ENCODE measurements around the gene CAMSAP3.
"Not testable (repeated sequence)": the region's sequence is repeated elsewhere in the genome, so short reads cannot be mapped to it uniquely, and the experiment has no call there.

Gene CAMSAP3

GRCh38 chr19:7636691-7637373 lies 41.2 kb downstream of the CAMSAP3 start, which contains the start of gene STXBP2:
STXBP2 (plus strand) TSS chr19:7637110; CDS start chr19:7637150, 40 bp downstream.
- DNase-seq = no peak

DNA sequence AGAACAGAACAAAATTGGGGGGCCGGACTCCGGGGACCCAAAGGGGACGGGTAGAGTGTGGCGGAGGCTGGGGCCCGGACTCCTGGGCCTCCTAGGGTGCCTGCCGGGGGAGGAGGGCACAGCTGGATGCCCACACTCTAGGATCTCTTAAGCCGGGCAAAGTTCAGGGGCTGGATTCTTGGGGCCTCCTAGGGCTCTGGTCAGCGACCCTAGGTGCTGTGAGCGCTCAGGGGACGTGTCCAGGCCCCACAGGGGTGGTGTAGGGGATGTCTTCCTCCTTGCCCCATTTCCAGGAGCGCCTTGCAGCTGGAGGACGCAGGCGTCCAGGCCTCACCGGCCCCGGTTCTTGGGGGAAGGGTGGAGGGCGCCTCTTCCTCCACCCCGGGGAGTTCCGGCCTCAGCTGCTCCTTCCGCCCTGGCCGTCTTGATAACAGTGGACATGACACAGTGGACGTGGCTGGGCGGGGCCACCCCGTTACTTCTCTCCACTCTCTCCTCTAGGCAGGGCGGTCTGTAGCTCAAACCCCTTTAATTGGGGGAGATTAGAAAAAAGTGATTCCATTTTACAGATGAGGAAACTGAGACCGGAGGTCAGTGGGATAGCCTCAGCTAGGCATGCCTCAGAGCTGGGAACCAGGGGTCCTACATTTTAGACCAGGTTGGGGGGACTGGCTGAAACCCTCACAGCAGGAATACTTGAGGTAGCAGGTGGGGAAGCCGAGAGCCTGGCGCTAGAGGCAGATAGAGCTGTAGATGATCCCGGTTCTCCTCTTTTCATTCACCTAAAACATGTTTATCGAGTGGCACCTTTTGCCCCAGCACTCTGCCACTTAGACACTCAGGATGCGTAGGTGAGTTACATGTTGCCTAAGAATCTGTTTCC lies 42.0 kb downstream of the CAMSAP3 start:
- no peak for DNase-seq

DNA sequence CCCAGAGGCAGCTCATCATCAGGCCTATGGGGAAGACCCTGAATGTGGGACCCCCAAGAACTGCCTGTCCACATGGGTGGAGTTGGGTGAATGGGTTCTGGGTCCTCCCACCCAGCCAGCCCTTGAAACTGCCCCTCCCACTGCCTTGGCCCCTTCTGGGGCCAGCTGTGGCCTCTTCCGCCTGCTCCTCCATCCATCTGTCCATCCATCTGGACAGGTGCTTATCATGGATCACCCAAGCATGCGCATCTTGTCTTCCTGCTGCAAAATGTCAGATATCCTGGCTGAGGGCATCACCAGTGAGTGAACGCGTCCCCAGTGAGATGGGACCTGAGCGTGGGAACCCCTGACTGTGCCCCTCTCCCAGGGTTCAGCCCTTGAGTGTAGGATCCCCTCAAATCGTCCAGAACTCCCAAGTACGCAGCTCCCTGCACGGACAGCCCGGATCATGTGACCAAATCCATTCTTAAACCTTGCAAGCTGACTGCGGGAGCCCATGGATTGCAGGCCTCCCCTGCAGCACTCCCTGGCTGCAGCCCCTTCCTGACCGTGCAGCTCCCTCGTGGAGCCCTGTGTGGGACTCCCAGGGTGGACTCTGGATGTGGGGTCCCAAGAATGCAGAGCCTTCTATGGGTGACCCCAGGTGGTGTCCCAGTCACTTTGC lies 43.3 kb downstream of the CAMSAP3 start:
- DNase-seq = no peak

GRCh38 chr19:7639863-7640348 lies 44.2 kb downstream of the CAMSAP3 start:
- no peak for DNase-seq

DNA sequence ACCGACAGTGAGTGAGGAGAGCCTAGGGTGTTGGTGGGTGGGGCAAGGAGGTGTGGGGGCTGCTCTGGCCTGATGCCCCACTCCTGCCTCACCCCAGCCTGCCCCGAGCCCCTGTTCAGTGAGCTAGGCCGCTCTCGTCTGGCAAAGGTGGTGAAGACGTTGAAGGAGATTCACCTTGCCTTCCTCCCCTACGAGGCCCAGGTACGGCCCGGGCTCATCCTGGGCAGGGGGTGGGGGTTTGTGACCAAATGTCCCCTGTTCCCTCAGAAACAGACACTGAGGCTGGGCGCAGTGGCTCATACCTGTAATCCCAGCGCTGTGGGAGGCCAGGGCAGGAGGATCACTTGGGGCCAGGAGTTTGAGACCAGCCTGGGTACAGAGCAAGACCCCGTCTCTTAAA lies 45.1 kb downstream of the CAMSAP3 start:
- no peak for DNase-seq

DNA sequence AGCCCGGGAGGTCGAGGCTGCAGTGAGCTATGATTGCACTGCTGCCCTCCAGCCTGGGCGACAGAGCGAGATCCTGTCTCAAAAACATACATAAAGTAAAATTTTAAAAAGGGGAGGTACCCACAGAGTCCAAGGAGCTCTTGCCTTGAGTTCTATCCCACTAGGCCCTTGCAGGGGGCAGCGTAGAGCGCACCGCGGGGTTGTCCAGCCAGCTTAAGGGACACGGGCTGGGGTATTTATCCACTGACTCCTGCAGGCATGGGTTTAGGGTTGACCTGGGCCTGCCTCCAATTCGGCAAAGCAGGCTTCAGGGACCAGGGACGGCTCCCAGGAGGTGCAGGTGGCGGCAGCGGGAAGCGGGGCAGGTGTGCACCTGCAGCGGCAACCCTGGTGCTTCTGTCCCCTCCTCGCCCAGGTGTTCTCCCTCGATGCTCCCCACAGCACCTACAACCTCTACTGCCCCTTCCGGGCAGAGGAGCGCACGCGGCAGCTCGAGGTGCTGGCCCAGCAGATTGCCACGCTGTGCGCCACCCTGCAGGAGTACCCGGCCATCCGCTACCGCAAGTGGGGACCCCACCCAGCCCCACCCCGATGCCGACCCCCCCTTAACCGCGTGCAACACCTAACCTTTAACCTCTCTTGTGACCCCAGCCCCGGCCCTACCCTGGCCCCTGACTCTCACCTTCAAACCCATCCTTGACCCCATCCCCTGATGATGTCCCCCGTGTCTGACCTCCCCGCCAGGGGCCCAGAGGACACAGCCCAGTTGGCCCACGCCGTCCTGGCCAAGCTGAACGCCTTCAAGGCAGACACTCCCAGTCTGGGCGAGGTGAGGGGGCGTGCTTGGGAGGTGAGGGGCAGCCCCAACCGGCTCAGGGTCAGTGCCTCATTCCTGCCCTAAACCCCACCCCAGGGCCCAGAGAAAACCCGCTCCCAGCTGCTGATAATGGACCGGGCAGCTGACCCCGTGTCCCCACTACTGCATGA lies 45.9 kb downstream of the CAMSAP3 start:
- no peak for DNase-seq

GRCh38 chr19:7642295-7643030 lies 46.8 kb downstream of the CAMSAP3 start:
- DNase-seq = no peak

- no peak for DNase-seq
Observed at GRCh38 chr19:7643031-7643415, 47.4 kb downstream of the CAMSAP3 start.

DNA sequence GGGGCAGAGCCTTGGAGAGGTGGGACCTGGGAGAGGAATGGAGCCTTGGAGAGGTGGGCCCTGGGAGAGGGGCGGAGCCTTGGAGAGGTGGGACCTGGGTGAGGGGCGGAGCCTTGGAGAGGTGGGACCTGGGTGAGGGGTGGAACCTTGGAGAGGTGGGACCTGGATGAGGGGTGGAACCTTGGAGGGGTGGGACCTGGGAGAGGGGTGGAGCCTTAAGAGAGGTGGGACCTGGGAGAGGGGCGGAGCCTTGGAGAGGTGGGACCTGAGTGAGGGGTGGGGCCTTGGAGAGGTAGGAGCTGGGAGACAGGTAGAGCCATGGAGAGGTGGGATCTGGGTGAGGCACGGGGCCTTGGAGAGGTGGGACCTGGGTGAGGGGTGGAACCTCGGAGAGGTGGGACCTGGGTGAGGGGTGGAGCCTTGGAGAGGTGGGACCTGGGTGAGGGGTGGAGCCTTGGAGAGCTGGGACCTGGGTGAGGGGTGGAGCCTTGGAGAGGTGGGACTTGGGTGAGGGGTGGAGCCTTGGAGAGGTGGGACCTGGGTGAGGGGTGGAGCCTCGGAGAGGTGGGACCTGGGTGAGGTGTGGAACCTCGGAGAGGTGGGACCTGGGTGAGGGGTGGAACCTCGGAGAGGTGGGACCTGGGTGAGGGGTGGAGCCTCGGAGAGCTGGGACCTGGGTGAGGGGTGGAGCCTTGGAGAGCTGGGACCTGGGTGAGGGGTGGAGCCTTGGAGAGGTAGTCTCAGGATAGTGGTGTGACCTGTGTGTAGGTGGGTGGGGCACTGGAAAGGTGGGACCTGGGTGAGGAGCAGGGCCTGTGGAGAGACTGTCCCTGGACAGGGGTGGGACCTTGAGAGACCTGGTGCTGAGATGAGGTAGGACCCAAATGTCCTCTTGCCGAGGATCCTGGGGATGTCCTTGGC lies 48.2 kb downstream of the CAMSAP3 start:
- not testable (repeated sequence) for DNase-seq

DNA sequence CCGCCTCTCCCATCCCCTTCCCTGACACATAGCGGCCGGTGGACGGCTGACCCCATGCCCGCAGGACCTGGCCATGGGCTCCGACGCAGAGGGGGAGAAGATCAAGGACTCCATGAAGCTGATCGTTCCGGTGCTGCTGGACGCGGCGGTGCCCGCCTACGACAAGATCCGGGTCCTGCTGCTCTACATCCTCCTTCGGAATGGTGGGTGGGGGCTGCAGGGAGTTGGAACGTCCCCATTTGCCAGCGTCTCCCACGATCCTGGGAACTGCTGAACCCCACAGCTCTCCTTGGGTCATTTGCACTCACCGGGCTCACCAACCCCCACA lies 48.9 kb downstream of the CAMSAP3 start:
- DNase-seq = no peak

DNA sequence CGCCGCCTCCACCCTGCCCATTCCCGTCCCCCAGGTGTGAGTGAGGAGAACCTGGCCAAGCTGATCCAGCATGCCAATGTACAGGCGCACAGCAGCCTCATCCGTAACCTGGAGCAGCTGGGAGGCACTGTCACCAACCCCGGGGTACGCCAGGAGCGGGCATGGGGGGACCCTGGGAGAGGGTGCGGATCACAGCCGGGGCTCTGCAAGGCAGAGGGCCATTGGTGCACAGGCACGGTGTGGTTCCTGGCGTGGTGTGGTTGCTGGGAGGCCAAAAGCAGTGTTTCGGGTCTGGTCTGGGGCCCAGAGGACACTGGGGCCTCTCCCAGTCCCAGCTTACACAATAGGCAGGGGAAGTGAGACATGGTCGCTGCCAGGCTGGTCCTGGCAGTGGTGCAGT lies 49.5 kb downstream of the CAMSAP3 start:
- DNase-seq = no peak

- DNase-seq = no peak
Observed at GRCh38 chr19:7645656-7646425, 50.2 kb downstream of the CAMSAP3 start.

DNA sequence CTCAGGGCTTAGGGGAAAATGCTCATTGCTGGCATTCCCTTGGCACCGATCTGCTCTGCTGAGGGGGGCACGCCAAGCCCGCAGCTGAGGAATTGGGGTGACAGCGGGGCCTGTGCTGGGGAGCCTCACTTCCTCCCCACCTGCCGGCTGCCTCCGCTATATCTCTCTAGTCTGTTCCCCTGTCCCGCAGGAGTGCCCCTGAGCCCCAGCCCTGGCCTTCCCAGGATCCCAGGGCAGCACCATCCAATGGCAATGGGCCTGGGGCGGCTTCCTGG lies 50.7 kb downstream of the CAMSAP3 start:
- no peak for DNase-seq

DNA sequence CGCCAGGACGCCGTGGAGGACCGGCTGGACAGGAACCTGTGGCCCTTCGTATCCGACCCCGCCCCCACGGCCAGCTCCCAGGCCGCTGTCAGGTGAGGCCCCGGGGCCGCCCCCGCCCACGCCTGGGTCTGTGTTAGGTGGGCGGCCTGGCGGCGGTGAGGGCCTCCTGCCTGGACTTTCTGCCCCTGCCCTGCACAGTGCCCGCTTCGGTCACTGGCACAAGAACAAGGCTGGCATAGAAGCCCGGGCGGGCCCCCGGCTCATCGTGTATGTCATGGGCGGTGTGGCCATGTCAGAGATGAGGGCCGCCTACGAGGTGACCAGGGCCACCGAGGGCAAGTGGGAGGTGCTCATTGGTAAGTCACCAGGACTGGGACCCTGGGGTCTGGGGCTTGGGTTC lies 51.5 kb downstream of the CAMSAP3 start:
- no peak for DNase-seq

- no peak for DNase-seq
Observed at GRCh38 chr19:7648265-7649014, 52.8 kb downstream of the CAMSAP3 start.

- DNase-seq = no peak
Observed at GRCh38 chr19:7650148-7650547, 54.5 kb downstream of the CAMSAP3 start.

DNA sequence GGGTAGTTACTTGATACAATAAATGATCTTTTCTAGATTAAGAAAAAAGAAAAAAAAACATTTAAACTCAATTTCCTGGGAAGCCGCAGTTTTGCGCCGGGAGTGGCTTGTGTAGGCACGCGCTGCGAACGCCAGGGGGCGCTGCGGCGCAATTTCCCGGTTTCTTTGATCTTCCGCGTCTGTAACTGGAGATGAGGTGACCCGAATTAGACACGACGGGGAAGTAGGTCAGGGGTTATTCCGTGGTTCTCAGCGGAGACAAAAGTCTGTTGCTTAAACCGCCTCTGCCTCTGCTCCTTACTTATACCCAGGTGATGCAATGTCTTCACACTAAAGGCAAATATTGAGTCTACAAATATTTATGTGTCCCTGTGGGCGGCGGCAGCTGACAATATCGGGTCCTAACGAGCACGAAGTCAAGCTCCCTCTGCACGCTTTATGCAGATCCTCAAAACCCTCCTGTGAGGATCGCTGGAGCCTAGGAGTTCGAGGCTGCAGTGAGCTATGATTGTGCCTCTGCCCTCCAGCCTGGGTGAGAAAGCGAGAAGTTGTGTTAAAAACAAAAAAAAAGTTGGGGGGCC lies 56.5 kb downstream of the CAMSAP3 start:
- peak; percentile 61 for DNase-seq

- no peak for DNase-seq
Observed at GRCh38 chr19:7654401-7654800, 58.7 kb downstream of the CAMSAP3 start.

GRCh38 chr19:7655581-7655980 lies 59.9 kb downstream of the CAMSAP3 start:
- DNase-seq = no peak

All from fibroblast of skin of right biceps (primary cell).